ENCODE results near the gene NFKB1.

DNA sequence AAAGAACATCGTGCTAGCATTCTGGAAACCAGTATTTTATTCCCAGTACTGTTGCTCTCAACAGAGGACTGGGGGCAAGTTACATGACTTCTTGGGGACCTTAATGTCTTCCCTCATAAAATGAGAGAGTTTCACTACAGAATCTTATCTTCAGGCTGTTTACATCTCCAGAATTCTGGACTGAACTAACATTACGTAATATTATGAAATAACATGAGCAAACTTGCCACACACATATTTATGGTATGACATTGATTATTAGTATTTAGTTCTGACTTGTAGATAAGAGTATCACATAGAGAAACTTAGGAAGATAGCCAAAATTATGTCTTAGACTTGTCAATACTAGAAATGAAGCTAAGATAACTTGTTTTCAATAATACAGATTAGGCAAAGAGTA lies 68.0 kb downstream of the NFKB1 start:
- TF ChIP-seq, protein P1, sequence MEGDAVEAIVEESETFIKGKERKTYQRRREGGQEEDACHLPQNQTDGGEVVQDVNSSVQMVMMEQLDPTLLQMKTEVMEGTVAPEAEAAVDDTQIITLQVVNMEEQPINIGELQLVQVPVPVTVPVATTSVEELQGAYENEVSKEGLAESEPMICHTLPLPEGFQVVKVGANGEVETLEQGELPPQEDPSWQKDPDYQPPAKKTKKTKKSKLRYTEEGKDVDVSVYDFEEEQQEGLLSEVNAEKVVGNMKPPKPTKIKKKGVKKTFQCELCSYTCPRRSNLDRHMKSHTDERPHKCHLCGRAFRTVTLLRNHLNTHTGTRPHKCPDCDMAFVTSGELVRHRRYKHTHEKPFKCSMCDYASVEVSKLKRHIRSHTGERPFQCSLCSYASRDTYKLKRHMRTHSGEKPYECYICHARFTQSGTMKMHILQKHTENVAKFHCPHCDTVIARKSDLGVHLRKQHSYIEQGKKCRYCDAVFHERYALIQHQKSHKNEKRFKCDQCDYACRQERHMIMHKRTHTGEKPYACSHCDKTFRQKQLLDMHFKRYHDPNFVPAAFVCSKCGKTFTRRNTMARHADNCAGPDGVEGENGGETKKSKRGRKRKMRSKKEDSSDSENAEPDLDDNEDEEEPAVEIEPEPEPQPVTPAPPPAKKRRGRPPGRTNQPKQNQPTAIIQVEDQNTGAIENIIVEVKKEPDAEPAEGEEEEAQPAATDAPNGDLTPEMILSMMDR (IDR thresholded peaks at IDR 0.05): no peak
- TF ChIP-seq POLR2A (IDR thresholded peaks at IDR 0.05) (no peak), POLR2AphosphoS5 (IDR thresholded peaks at IDR 0.05) (no peak), EP300 (IDR thresholded peaks at IDR 0.05) (no peak)
